Measurements from ENCODE around the gene ARL4A. TPM values are rescaled to one million over a fixed set of nuclear protein-coding genes. Genes with fewer than 3 reads are reported as not detected.
"Not testable (repeated sequence)": the region's sequence is repeated elsewhere in the genome, so short reads cannot be mapped to it uniquely, and the experiment has no call there.

ARL4A gene
- total and polyA plus RNA-seq, 4 experiments from 2014 or later, result 11.6 to 101 (median 35.5) TPM

- H3K27me3 Mint-ChIP-seq, result peaks cover 0 to 2% of the 10 kb centered on the region in 2 donors
- intact Hi-C loops (cut with micrococcal nuclease), result no loop called here
- no peak for DNase-seq
- no peak overlapping the region for H3K27ac Mint-ChIP-seq
- no peaks in the 10 kb centered on the region for H3K4me1 Mint-ChIP-seq
- H3K36me3 Mint-ChIP-seq, result no peaks in the 10 kb centered on the region
- Histone ChIP-seq H3K4me1 (ENCODE audit: insufficient read depth, low read length) (no peaks in the 10 kb centered on the region), H3K4me3 (ENCODE audit: low read length in 2 of 2) (no peak overlapping the region), H3K27ac (ENCODE audit: low read depth, low read length) (no peak overlapping the region), H3K36me3 (ENCODE audit: insufficient read depth, low read length) (no peaks in the 10 kb centered on the region), H3K9me3 (ENCODE audit: control insufficient read depth in 1 of 2, low read length in 2 of 2) (no peaks in the 10 kb centered on the region), H3K27me3 (ENCODE audit: insufficient read depth, low read length) (no peaks in the 10 kb centered on the region)
- H3K4me3 Mint-ChIP-seq, result no peak overlapping the region
- CTCF ChIA-PET (ENCODE audit: partially characterized antibody), result no interaction called here
- H3K9me3 Mint-ChIP-seq, result no peaks in the 10 kb centered on the region
- POLR2A ChIA-PET (ENCODE audit: partially characterized antibody), result no interaction called here
Observed at GRCh38 chr7:12650080-12650479, 37.4 kb upstream of the ARL4A start.

- no peak for DNase-seq
- ChIA-PET CTCF (ENCODE audit: partially characterized antibody) (interaction anchor here (0.6 to 1.6 kb wide), 3 partner anchors 14 to 487 kb away, joined by 3 to 4 read pairs (median 4); no protein-coding TSS in a partner anchor), POLR2A (ENCODE audit: partially characterized antibody) (no interaction called here)
- Histone ChIP-seq H3K4me3 (ENCODE audit: low read length in 2 of 2) (no peak overlapping the region), H3K9me3 (ENCODE audit: control insufficient read depth in 1 of 2, low read length in 2 of 2) (no peaks in the 10 kb centered on the region), H3K27me3 (ENCODE audit: insufficient read depth, low read length) (no peaks in the 10 kb centered on the region), H3K4me1 (ENCODE audit: insufficient read depth, low read length) (no peaks in the 10 kb centered on the region), H3K27ac (ENCODE audit: low read depth, low read length) (no peak overlapping the region), H3K36me3 (ENCODE audit: insufficient read depth, low read length) (no peaks in the 10 kb centered on the region)
- Mint-ChIP-seq H3K9me3 (no peaks in the 10 kb centered on the region), H3K27ac (no peak overlapping the region), H3K4me1 (no peaks in the 10 kb centered on the region), H3K27me3 (no peaks in the 10 kb centered on the region), H3K4me3 (no peak overlapping the region), H3K36me3 (no peaks in the 10 kb centered on the region)
- intact Hi-C loops (cut with micrococcal nuclease), result no loop called here
Observed at GRCh38 chr7:12653110-12653509, 34.3 kb upstream of the ARL4A start.

- Mint-ChIP-seq H3K4me3 (no peak overlapping the region), H3K27me3 (no peaks in the 10 kb centered on the region), H3K9me3 (no peaks in the 10 kb centered on the region), H3K4me1 (no peaks in the 10 kb centered on the region), H3K36me3 (no peaks in the 10 kb centered on the region), H3K27ac (no peak overlapping the region)
- Histone ChIP-seq H3K27me3 (ENCODE audit: insufficient read depth, low read length) (no peaks in the 10 kb centered on the region), H3K9me3 (ENCODE audit: control insufficient read depth in 1 of 2, low read length in 2 of 2) (no peaks in the 10 kb centered on the region), H3K4me1 (ENCODE audit: insufficient read depth, low read length) (no peaks in the 10 kb centered on the region), H3K4me3 (ENCODE audit: low read length in 2 of 2) (no peak overlapping the region), H3K27ac (ENCODE audit: low read depth, low read length) (no peak overlapping the region), H3K36me3 (ENCODE audit: insufficient read depth, low read length) (no peaks in the 10 kb centered on the region)
- ChIA-PET CTCF (ENCODE audit: partially characterized antibody) (interaction anchor here (1.1 to 1.6 kb wide), 3 partner anchors 15 to 30 kb away, joined by 3 to 4 read pairs (median 3); no protein-coding TSS in a partner anchor), POLR2A (ENCODE audit: partially characterized antibody) (no interaction called here)
- no peak for DNase-seq
- intact Hi-C loops (cut with micrococcal nuclease), result no loop called here
Observed at GRCh38 chr7:12653518-12653917, 33.9 kb upstream of the ARL4A start.

- Mint-ChIP-seq H3K9me3 (no peaks in the 10 kb centered on the region), H3K27ac (no peak overlapping the region), H3K36me3 (no peaks in the 10 kb centered on the region), H3K4me1 (no peaks in the 10 kb centered on the region), H3K27me3 (no peaks in the 10 kb centered on the region), H3K4me3 (no peak overlapping the region)
- ChIA-PET POLR2A (ENCODE audit: partially characterized antibody) (no interaction called here), CTCF (ENCODE audit: partially characterized antibody) (interaction anchor here (2.3 kb wide), 1 partner anchor 9 kb away, joined by 5 read pairs; no protein-coding TSS in a partner anchor)
- H3K4me1 ChIP-seq (ENCODE audit: insufficient read depth, low read length), result no peaks in the 10 kb centered on the region
- no peak for DNase-seq
- no peaks in the 10 kb centered on the region for H3K27me3 ChIP-seq (ENCODE audit: insufficient read depth, low read length)
- H3K9me3 ChIP-seq (ENCODE audit: control insufficient read depth in 1 of 2, low read length in 2 of 2), result no peaks in the 10 kb centered on the region
- no peak overlapping the region for H3K4me3 ChIP-seq (ENCODE audit: low read length in 2 of 2)
- no peak overlapping the region for H3K27ac ChIP-seq (ENCODE audit: low read depth, low read length)
- H3K36me3 ChIP-seq (ENCODE audit: insufficient read depth, low read length), result no peaks in the 10 kb centered on the region
- intact Hi-C loops (cut with micrococcal nuclease), result no loop called here
Observed at GRCh38 chr7:12655161-12655560, 32.3 kb upstream of the ARL4A start.

- H3K4me1 Mint-ChIP-seq; DNase-seq; H3K4me1 ChIP-seq (ENCODE audit: insufficient read depth, low read length); H3K4me3 ChIP-seq (ENCODE audit: low read length in 2 of 2); H3K27me3 Mint-ChIP-seq; H3K36me3 ChIP-seq (ENCODE audit: insufficient read depth, low read length); H3K9me3 Mint-ChIP-seq; POLR2A ChIA-PET (ENCODE audit: partially characterized antibody); H3K27me3 ChIP-seq (ENCODE audit: insufficient read depth, low read length); H3K9me3 ChIP-seq (ENCODE audit: control insufficient read depth in 1 of 2, low read length in 2 of 2); H3K27ac ChIP-seq (ENCODE audit: low read depth, low read length); H3K4me3 Mint-ChIP-seq; H3K27ac Mint-ChIP-seq; intact Hi-C loops (cut with micrococcal nuclease); CTCF ChIA-PET (ENCODE audit: partially characterized antibody); H3K36me3 Mint-ChIP-seq: not testable (repeated sequence)
Observed at GRCh38 chr7:12660423-12660822, 27.0 kb upstream of the ARL4A start.

- CTCF ChIA-PET (ENCODE audit: partially characterized antibody); H3K9me3 Mint-ChIP-seq; H3K4me1 Mint-ChIP-seq; H3K9me3 ChIP-seq (ENCODE audit: control insufficient read depth in 1 of 2, low read length in 2 of 2); H3K27ac Mint-ChIP-seq; H3K36me3 Mint-ChIP-seq; H3K36me3 ChIP-seq (ENCODE audit: insufficient read depth, low read length); H3K27me3 ChIP-seq (ENCODE audit: insufficient read depth, low read length); DNase-seq; POLR2A ChIA-PET (ENCODE audit: partially characterized antibody); H3K4me3 Mint-ChIP-seq; H3K4me1 ChIP-seq (ENCODE audit: insufficient read depth, low read length); H3K27ac ChIP-seq (ENCODE audit: low read depth, low read length); intact Hi-C loops (cut with micrococcal nuclease); H3K4me3 ChIP-seq (ENCODE audit: low read length in 2 of 2); H3K27me3 Mint-ChIP-seq: not testable (repeated sequence)
Observed at GRCh38 chr7:12660986-12661385, 26.4 kb upstream of the ARL4A start.

GRCh38 chr7:12661581-12661980 is 25.9 kb upstream of the ARL4A start:
- DNase-seq, result no peak
- Mint-ChIP-seq H3K9me3 (no peaks in the 10 kb centered on the region), H3K4me1 (no peaks in the 10 kb centered on the region), H3K4me3 (no peak overlapping the region), H3K27me3 (peaks cover 0 to 3% of the 10 kb centered on the region in 2 donors), H3K36me3 (no peaks in the 10 kb centered on the region), H3K27ac (no peak overlapping the region)
- no peaks in the 10 kb centered on the region for H3K36me3 ChIP-seq (ENCODE audit: insufficient read depth, low read length)
- ChIA-PET POLR2A (ENCODE audit: partially characterized antibody) (no interaction called here), CTCF (ENCODE audit: partially characterized antibody) (no interaction called here)
- intact Hi-C loops (cut with micrococcal nuclease), result no loop called here
- H3K9me3 ChIP-seq (ENCODE audit: control insufficient read depth in 1 of 2, low read length in 2 of 2), result no peaks in the 10 kb centered on the region
- H3K27me3 ChIP-seq (ENCODE audit: insufficient read depth, low read length), result no peaks in the 10 kb centered on the region
- no peaks in the 10 kb centered on the region for H3K4me1 ChIP-seq (ENCODE audit: insufficient read depth, low read length)
- H3K27ac ChIP-seq (ENCODE audit: low read depth, low read length), result no peak overlapping the region
- no peak overlapping the region for H3K4me3 ChIP-seq (ENCODE audit: low read length in 2 of 2)

Data from CD4-positive, alpha-beta memory T cell (primary cell).